ENCODE measurements around the gene GIN1.

Gene GIN1

GRCh38 chr5:103037673-103038455, 82.1 kb downstream of the GIN1 start:
- DNase-seq (ENCODE audit: low read depth in 2 of 2, low spot score in 1 of 2): no peak

- no peak for DNase-seq (ENCODE audit: low read depth in 2 of 2, low spot score in 1 of 2)
Measured at GRCh38 chr5:103036601-103037000, 83.3 kb downstream of the GIN1 start.
